ENCODE results near the gene SETD7. TPM values are rescaled to one million over a fixed set of nuclear protein-coding genes. Genes with fewer than 3 reads are reported as not detected.

Gene SETD7
- total and polyA plus RNA-seq, 2 of the 4 experiments (the other 2 are of a cell fraction) = 17.0 to 46.6 TPM

DNA sequence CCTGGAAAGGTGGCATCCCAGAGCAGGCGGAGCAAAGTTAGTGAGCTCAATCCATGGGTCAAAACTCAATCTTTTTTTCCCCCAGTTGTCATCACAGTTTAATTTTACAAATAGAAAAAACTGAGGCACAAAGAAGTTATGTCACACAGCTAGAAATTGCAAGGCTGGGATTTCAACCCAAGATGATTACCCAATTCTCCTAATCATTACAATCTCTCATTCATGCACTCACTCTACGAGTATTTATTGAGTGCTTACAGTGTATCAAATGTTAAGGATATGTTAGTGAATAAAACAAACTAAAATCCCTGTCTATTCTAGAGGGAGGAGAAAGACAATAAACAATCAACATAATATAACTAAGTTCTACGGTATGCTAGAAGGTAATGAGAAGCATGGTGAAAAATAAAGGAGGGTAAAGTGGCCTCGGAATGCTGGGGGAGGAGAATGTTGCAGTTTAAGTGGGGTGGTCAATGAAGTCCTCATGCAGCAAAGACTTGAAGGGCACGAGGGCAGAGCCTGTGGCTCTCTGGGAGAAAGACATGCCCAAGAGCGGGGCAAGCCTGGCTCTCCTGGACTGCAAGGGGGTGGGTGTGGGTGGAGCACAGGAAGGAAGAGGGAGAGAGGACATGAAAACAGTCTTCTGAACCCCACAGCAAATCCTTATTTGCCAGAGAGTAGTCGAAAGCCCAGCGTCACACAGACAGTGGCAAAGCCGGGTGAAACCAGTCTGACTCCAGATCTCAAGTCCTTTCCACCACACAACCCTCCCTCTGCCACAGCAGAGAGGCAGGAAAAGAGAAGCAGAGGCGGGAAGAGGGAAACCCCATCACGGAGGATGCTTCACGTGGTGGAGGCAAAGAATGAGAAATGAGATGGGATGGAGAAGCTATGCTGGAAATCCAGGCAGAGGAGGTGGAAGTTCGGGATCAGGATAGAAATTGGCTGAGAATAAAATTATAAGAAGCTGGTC lies 53.8 kb downstream of the SETD7 start:
- Histone ChIP-seq H2AK5ac (ENCODE audit: low read depth, low read length) (no peak overlapping the region), H2BK15ac (ENCODE audit: low read depth, low read length) (no peak overlapping the region), H4K20me1 (ENCODE audit: insufficient read depth, low read length) (no peaks in the 10 kb centered on the region), H3K4me1 (ENCODE audit: control insufficient read depth, insufficient read depth, low read length) (peaks cover 1% of the 10 kb centered on the region; the same call in 1 of the 2 replicates), H2BK120ac (ENCODE audit: low read depth, low read length) (no peak overlapping the region), H3K27me3 (ENCODE audit: control insufficient read depth, insufficient read depth, low read length) (no peaks in the 10 kb centered on the region), H3K9me3 (ENCODE audit: control insufficient read depth, insufficient read depth, low read length) (peaks cover 2% of the 10 kb centered on the region; the same call in 1 of the 2 replicates), H3K27ac (ENCODE audit: insufficient read depth, low read length) (no peak overlapping the region), H2BK5ac (ENCODE audit: low read depth, low read length, poor library complexity, severe bottlenecking) (no peak overlapping the region), H3K4me2 (ENCODE audit: low read depth, low read length) (no peak overlapping the region), H4K91ac (ENCODE audit: insufficient read depth, low read depth, low read length) (no peak overlapping the region), H3K9ac (ENCODE audit: low read depth, low read length) (no peak overlapping the region), H3K9me1 (ENCODE audit: insufficient read depth, low read length) (peaks cover 5% of the 10 kb centered on the region; the same call in 1 of the 2 replicates), H3K36me3 (ENCODE audit: control insufficient read depth, insufficient read depth, low read length) (peaks cover 7% of the 10 kb centered on the region), H4K8ac (ENCODE audit: low read depth in 2 of 2, low read length in 2 of 2) (no peak overlapping the region), H3K14ac (replicated peaks; ENCODE audit: low read depth, low read length) (no peak overlapping the region), H2AFZ (replicated peaks; ENCODE audit: low read length, poor library complexity) (peak overlapping the region; percentile 24), H3K4me3 (ENCODE audit: insufficient read depth, low read depth, low read length) (no peak overlapping the region), H3K79me1 (ENCODE audit: low read depth in 1 of 2, low read length in 2 of 2) (no peaks in the 10 kb centered on the region), H3K4ac (ENCODE audit: low read depth, low read length) (no peak overlapping the region), H2BK20ac (ENCODE audit: low read depth, low read length) (no peak overlapping the region), H3K56ac (ENCODE audit: extremely low read depth, insufficient read depth, low read length) (no peak overlapping the region), H2AK9ac (replicated peaks; ENCODE audit: low read depth, low read length, poor library complexity) (no peak overlapping the region), H4K5ac (ENCODE audit: low read depth, low read length) (no peak overlapping the region), H3K23ac (ENCODE audit: low read depth, low read length) (no peak overlapping the region), H3K18ac (ENCODE audit: low read depth, low read length) (no peak overlapping the region)
- in situ Hi-C loops (cut with MboI; ENCODE audit: low sequenced_read_pairs) (no loop called here), dilution Hi-C loops (cut with HindIII; ENCODE audit: low sequenced_read_pairs, unreplicated experiment) (no loop called here), intact Hi-C loops (cut with micrococcal nuclease) (no loop called here)
- ATAC-seq (ENCODE audit: low read depth) = peak; percentile 38
- CTCF ChIA-PET = no interaction called here
- no peak for DNase-seq
- POLR2A ChIA-PET (ENCODE audit: unreplicated experiment) = no interaction called here
- BruUV-seq (replicated peaks) = no TSS peak
- 78% methylated on average over 5 of the region's 13 CpGs; no CpG with 5 or more reads in 1 of the 2 experiments for WGBS, 2 experiments (ENCODE audit: extremely low coverage in 2 of 2, insufficient read length in 1 of 2)
- no peak for TF ChIP-seq RFX5 (IDR thresholded peaks at IDR 0.05; ENCODE audit: low read depth, low read length)
- peak; percentile 1; the same call in 1 of the 2 replicates for TF ChIP-seq CEBPB (IDR thresholded peaks at IDR 0.05; ENCODE audit: low read depth, low read length)
- no peak for TF ChIP-seq MXI1 (IDR thresholded peaks at IDR 0.05; ENCODE audit: borderline replicate concordance, low read depth, low read length)
- TF ChIP-seq NFE2L2 (IDR thresholded peaks at IDR 0.05; ENCODE audit: low read depth, low read length) = no peak
